GM18511 (cell line): ENCODE results near the gene CPVL.
"Not testable (repeated sequence)": the region's sequence is repeated elsewhere in the genome, so short reads cannot be mapped to it uniquely, and the experiment has no call there.

Source experiments
- ATAC-seq: cut with Tn5 transposase; IDR thresholded peaks from one replicate; pipeline ENCODE4 v1.9.1; 2021; ENCODE audit warnings: mild to moderate bottlenecking, moderate library complexity; ENCODE audit not compliant: unreplicated experiment

The CPVL gene

DNA sequence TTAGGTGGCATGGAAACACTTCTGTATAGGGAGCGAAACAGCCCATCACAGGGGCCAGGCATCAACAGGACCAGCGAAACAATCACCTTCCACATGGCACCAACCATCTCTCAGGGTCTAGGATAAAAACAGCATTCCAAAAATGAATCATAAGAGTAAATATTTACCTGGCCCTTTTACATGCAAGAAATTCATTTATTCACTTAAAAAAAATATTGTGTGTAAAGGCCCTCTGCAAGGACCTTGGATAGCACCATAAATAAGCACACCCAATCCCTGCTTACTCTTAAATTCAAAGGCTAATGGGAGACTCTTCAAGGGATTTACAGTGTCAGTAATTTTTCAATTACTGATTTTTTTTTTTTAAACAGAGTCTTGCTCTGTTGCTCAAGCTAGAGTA, 25.4 kb downstream of the CPVL start:
- no peak for ATAC-seq

DNA sequence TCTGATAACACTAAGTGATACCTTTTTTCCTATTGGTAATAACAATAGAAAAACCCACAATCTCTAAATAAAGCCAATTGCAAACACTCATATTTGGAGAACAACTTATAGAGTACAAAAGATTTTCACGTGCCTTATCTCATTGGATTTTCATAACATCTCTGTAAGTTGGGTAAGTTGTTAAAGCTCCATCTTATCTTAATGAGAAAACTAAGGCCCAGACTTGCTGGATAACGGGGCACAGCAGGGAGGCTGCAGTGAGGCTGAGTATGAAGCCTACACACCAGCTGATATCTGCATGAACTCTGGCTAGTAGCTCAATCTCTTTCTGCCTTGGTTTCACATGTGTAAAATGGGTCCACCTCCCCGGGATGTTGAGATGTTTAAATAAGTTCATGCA, 26.8 kb downstream of the CPVL start:
- no peak for ATAC-seq

DNA sequence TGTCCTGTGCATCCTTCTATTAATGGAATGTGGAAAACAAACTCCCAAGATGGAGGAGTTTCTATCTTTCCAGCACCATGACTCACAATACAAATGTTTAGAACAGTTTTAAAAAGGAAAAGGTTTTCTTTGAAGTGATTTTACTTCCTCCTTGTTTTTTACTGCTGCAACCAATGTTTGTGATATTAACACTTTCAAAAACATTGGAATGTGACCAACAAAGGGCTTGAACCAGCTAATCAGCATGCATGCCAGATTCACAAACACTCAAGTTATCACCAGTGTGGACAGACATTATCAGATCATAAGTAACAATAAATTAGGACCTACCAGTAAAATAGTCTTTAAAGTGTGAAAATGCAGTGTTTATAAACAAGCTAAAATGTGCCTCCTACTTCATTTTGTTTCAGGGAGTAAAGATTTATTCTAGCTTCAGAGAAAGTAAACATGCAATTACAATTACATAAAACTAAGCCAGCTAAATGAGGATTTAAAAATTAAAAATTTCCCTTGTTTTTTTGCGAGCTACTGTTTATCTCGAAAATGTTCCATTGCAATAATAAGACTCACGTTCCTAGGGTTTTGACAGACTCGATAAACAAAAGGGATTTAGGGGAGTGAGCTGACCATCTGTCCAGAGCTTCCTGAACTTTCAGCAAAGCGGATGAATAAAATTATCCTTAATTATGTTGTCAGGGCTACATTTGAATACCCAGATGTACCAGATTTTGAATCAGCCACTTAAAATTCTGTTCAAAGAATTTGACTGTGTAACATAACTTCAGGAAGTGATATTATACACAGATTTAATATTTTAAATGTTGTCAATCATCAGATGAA, 29.8 kb downstream of the CPVL start:
- ATAC-seq: no peak

DNA sequence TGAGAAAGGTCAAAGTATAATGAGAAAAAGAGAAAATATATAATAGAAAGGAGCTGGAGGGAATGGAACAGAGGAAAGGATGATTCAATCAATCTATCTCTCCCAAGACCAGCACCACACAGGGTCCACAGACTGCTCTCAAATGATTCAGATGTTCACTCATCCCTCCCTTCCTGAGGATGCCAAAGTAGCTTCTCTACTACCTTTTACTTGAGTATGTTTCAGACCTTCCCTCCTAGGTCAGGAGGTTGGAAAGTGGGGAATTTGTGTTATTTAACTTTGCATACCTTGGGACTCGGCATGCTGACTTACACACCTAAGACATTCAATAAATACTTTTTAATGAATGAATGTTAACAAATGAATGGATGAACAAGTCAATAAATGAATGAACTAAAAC, 30.6 kb downstream of the CPVL start:
- no peak for ATAC-seq

DNA sequence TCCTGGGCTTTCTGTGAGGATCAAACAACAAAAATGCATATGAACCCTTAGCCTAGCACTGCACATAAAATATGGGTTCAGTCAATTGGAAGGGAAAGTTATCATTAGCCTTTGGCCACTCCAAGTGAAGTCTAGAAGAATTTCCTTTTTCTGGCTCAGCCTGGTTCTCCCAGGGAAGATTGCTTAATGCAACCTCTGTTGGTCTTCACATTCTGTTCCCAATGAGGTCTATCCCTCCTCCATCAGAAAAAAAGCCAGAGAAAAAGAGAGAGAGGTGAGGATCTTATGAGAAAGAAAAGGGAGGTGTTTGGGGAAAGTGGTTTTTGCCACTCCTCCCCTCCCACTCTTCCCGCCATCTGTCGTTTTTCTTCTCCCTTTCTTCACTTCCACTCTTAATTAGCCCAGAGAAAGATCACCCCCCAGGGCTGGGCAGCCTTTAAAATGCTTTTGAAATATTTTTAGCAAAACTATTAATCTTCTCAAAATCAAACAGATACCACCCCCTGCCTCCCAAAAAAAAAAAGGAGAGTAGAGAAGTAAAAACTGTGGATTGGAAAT, 31.1 kb downstream of the CPVL start:
- no peak for ATAC-seq

DNA sequence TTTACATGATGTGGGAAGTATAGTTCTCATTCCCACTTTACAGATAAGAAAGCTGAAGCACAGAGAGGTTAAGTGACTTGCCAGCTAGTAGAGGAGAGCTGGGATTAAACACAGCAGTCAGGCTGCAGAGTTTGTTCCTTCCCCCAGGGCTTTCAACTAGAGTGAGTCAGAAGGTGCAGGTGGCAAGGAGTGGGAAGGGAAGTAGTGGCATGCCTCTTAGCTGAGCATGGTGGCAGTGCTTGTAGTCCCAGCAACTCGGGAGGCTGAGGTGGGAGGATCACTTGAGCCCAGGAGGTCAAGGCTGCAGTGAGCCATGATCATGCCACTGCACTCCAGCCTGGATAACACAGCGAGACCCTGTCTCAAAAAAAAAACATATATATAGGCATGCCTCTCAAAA, 32.1 kb downstream of the CPVL start:
- ATAC-seq: not testable (repeated sequence)

DNA sequence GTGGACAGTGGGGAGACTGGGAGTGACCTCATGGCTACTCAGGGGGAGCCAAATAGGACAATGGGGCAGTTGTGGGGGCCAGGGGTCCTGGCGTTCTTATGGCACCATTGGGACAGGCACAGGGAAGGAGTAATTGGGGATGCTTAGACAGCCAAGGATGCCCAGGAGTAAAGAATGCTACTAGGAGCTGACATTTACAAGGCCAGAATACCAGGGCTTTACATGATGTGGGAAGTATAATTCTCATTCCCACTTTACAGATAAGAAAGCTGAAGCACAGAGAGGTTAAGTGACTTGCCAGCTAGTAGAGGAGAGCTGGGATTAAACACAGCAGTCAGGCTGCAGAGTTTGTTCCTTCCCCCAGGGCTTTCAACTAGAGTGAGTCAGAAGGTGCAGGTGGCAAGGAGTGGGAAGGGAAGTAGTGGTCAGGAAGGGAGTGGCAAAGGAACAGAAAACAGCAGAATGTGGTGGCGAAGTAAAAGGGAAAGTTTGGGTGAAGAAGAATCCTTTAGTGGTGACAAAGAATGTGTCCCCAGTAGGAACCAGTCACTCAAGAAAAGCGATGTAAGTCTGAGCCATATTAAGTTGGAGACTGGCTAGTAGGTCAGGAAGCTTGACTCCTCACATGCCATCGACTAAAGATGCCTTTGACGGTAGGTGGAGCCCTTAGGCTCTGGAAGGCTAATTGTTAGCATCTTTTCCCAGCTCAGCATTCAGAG, 32.8 kb downstream of the CPVL start:
- ATAC-seq: no peak

DNA sequence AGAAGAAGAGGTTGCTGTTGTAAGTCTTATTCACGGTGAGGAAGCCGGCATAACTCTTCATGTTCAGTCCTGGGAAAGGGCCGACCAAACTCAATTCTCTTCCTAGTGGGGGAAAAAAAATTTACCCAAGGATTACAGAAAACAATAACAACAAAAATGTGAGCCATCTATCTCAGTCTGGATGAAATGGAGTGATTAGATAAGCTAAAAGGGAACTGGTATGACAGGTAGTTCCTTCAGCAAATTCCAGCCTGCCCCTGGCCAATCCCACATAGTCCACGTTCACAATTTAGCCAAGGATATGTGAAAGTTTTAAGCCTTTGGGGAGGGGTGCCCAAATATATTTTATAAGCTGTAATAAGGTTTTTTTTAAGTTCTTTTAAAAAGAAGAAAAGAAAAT, 33.6 kb downstream of the CPVL start:
- ATAC-seq: no peak

DNA sequence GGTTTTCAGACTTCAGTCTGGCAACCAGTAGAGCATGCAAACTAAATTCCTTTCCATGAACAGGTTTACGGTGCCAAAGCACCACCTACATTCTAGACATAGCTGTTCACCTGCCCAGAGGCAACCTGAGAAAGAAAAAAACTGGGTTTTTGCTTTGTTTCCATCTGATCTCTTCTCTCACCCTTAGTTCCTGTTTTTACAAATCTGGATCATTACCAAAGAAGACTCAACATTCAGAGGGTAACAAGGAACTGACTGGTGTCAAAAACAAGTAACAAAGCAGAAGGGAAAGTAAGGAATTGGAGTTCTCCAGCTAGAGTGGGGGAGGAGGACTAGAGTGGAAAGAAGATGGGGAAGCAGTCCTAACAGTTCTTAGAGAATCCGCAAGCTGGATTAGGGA, 36.4 kb downstream of the CPVL start:
- no peak for ATAC-seq

DNA sequence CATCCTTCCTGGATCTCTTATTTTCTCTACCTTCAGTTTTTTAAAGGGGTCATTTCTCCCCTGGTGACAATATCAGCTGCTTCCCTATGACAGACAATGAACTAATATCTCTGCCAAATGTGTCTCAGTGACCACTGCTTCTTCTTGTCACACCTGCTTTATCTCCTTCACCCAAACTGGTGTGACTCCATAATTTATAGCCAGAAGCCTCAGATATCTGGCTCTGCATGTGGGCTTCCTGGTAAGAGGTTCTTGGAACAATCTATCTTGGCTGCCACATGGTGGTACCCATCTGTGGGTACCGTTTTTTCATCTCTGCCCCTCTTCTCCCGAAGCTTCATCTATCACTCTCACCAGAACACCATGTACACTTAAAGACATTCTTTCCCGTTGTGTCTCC, 37.0 kb downstream of the CPVL start:
- ATAC-seq: no peak

DNA sequence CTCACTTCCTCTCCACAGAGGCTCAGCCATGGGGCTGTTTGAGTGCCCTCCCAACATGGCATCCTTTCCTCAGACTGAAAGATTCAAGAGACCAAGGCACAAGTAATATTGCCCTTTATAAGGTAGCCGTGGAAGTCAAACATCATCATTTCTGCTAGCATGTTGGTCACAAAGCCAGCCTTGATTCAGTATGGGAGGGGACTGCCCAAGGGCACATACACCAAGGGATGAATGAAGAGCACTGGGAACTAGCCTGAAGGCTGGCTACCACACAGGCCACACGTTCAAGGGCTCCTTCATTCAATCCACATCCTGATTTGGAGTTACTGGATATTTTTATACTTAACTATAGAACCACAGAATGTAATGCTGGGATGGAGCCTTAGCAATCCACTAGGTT, 39.3 kb downstream of the CPVL start:
- ATAC-seq: no peak

DNA sequence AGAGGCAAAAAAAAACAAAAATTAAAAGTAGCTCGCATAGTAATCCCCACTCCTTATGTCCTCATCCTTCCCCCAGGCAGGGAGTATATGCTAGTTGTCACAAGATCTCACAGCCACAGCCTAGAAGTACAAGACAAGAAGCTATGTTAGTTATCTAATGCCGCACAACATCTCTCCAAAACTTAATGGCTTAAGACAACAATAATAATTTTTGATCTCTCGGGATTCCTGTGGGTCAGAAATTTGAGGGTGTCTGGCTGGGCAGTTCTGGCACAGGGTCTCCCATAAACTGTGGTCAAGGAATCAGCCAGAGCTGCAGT, 39.7 kb downstream of the CPVL start:
- ATAC-seq: no peak

DNA sequence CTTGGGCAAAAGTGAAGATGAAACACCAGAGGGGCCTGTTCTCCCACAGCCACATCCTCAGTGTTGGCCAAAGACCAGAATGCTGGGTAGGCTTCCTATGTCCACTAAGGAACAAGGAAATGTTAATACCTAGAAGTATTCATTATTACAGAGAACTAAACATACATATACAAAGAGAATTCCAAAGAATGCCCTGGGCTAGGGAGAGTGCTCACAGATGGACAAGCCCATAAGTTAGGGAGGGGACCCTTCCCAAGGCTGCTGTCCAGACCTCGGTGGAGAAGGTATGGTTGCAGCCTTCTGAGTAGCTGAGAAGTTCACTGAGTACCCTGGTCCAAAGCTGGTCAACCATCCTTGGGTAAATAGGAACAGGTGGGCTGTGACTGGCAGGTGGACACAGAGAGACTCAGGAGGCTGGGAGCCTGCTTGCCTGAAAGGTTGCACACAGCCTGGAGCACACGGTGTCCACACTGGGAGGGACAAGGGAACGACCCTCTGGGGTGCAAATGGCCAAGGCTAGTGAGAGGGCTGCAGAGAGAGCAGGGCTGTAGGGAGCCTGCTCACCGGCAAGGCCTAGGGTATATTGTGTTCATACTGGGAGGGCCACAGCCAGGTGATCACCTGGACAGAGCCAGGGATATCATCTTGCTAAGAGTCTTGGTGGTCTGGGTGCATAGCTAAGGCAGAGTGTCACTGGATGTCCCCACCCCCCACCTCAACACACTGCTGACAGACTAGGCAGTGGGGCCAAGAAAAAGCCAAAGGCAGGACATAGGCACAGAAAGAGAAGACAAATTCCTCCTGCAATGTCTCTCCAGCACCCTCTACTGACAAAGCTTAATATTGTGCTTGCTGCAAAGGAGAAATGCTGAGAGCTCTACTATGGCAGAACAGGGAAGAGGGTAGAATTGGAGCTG, 40.3 kb downstream of the CPVL start:
- peak; percentile 74 for ATAC-seq

DNA sequence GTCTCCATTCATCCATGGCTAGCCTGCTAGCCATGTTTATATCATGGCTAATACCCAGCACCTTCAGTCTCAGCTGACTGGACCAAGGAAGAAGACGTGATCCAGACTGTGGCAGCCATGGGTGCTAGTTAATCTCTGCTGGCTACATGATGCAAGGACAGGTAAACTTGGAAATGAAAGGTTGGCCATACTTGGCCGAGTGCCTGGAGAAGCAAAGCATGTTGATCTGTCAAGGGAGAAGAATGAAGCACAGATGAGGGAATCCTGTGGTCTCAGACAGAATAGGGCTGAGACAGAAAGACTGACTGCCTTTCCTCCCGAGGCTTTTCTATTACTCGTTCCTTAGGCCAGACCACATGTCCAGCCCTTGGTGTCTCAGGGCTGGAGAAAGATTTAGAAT, 41.1 kb downstream of the CPVL start:
- ATAC-seq: no peak

DNA sequence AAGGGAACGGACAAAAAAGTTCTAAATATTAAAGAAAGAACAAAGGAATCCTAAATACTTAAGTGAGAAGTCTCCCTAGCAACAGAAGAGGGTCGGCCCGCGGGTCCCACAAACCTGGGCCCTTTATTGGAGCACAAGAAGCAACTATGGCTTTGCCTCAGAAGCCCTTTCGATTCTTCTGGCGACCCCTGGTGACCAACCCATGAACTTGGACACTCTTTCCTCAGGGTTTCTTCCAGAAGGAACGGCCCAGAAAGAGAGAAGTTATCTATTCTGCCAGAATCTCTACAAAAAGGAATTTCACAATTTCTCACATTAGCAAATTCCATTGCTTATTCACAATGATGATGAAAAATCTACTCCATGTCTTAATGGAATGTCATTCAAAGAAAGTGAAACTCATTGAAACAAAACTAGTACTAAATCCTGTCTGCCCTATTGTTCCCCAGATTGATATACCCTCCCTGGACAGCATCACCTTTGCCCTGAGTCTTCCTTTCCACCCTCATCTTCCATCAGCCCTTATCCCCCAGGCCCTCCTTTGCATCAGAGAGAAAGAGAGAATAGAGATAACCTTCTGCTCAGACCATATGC, 43.7 kb downstream of the CPVL start:
- no peak for ATAC-seq

DNA sequence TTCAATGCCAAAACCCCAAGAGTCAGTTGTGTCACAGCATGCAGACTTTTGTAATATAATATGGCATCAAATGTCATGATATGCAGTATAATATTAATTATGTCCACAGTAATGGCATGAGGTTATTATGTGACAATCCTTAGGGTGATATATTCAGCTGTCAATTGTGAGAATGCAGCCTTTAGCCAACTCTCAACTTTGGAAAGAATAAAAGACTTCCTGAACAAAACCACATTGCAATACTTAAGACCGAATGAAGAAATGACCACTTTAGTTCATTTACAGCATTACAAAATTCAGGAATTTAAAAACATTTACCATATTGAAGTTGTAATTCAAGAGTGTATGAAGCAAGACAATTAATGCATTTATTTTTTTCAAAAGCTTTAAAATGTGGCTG, 45.4 kb downstream of the CPVL start:
- no peak for ATAC-seq

DNA sequence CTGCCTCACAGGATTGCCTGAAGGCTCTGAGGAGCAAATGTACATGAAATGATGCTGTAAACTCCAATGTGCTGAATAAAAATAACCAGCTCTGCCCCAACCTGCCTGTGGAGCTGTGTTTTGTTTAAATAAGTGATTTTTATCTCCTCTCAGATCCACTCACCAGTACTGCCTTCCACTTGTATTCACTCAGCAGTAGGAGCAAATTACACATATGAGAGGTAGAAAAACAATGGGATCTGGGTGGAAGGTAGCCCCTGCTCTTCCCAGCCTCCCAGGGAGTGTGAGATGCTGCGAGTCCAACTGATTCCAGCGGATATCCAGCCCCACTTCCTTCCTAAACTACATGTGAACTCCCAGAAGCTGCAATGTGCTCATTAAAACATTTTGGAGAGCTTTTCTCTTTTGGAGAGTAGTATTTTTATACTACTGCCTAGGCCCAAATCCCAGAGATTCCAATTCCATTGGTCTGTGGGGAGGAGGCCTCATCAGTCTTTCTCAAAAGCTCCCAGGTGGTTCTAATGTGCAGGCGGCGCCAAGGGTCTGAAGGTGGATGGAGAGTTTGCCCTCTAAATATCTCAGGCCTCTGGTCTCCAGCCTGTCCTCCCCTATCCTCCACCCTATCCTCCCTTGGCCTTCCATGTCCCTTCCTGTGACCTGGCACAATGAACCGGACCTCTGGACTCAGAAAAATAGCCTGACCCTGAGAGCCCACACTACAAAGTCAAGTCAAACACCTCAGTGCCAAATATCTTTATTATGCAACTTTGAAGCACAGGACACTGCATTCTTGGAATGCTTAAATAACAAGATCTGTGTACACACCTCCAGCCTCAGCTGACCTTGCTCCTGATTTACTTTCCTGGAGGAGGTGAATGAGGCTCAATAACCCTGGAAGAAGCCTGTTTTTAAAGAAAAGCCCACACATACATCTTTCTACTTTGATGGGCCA, 46.2 kb downstream of the CPVL start:
- ATAC-seq: no peak

DNA sequence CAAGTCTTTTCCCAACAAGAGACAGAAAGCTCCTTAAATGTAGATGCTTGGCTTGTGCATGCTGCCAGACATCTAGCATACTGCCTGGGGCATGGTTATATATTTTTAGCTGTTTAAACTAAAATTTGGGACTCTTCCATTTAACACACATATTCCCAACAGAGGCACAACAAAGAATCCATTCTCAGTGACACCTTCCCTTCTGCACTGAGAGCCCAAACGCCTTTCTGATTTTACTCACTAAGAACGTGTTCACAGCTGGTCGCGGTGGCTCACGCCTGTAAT, 49.9 kb downstream of the CPVL start:
- no peak for ATAC-seq

DNA sequence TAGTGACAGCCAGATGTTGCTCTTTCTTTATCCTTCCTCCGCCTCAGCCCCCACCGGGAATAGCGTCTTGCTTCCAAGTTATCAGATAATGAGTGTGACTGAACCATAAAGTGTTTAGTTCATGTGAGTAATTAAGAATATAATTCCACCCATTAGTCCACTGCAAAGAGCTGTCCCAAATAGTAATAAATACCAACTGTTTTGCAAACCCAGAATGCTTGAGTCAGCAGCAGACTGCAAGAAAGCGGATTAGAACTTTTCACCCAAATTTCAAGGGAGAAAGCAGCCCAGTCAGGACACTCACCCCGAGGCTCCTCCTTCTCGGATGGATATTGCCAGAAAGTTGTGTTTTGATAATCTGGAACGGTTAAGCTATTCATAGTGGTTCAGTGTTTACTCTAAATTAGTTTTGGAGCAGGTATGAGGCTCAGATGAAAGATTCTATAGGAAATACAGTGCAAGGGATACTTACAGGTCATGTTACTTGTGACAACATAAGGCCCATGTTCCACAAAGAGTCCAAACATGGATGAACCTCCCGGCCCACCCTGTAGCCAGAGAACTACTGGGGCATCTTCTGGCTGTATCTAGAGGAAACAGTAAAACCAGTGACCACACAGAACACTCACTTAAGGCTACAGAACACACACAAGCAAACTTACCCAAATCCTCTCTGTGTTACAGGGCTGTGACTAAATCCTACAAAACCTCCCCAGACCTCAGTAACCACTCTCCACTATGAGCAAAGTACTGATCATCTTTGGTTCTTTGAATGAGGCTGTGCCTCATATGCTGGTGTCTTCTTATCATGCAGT, 50.5 kb downstream of the CPVL start:
- no peak for ATAC-seq
